PC-3 (cell line): Measurements from ENCODE around the gene SIL1. TPM values are rescaled to one million over a fixed set of nuclear protein-coding genes. Genes with fewer than 3 reads are reported as not detected.

Source experiments
- ATAC-seq: fragments of 200-7000 bp; cut with Tn5 transposase; 2 replicates; pipeline ENCODE4 v1.9.1; 2020; ENCODE audit warnings: mild to moderate bottlenecking, moderate library complexity
- BruUV-seq: library from RNA; stranded (reverse); fragments of 400-500 nt; replicated peaks from 2 replicates; lab custom pipeline; 2021; lab: Mats Ljungman, UMichigan
- CTCF ChIA-PET: fragments of 300-600 bp; sonication (Branson Sonifier 250); formaldehyde crosslinking; loops from one replicate; lab custom pipeline; 2022; ENCODE audit warnings: antibody characterized with exemption; lab: Charles Lee
- POLR2A ChIA-PET: fragments of 300-600 bp; sonication (Branson Sonifier 250); formaldehyde crosslinking; loops from one replicate; lab custom pipeline; 2022; ENCODE audit warnings: antibody characterized with exemption; ENCODE audit not compliant: unreplicated experiment; lab: Charles Lee
- DNase-seq: peaks from one replicate; pipeline ENCODE4 v3.0.0-alpha.2; 2015
- H2AFZ ChIP-seq: fragments of 300-600 bp; sonication (generic); 2 replicates; pipeline ENCODE4 v1.6.0; 2016; ENCODE audit warnings: antibody characterized with exemption, low read length
- H3F3A ChIP-seq: fragments of 300-600 bp; sonication (generic); one replicate; pipeline ENCODE4 v1.6.0; 2017; ENCODE audit warnings: antibody characterized with exemption, low read length, control low read depth, mild to moderate bottlenecking; ENCODE audit not compliant: unreplicated experiment
- H3K27ac ChIP-seq: fragments of 300-600 bp; sonication (generic); 2 replicates; pipeline ENCODE4 v1.5.1; 2016; ENCODE audit warnings: mild to moderate bottlenecking, low read length
- H3K27me3 ChIP-seq: fragments of 300-600 bp; sonication (generic); 2 replicates; pipeline ENCODE4 v1.6.1; 2016; ENCODE audit warnings: low read length, mixed read lengths
- H3K36me3 ChIP-seq: fragments of 300-600 bp; sonication (generic); 2 replicates; pipeline ENCODE4 v1.6.1; 2016; ENCODE audit warnings: low read depth, mixed run types, low read length, mixed read lengths
- H3K4me1 ChIP-seq: fragments of 300-600 bp; sonication (generic); 2 replicates; pipeline ENCODE4 v1.5.1; 2016; ENCODE audit warnings: low read length; ENCODE audit not compliant: insufficient read depth
- H3K4me2 ChIP-seq: fragments of 300-600 bp; sonication (generic); 2 replicates; pipeline ENCODE4 v1.6.0; 2016; ENCODE audit warnings: low read length
- H3K4me3 ChIP-seq: fragments of 300-600 bp; sonication (generic); 2 replicates; pipeline ENCODE4 v1.5.1; 2016; ENCODE audit warnings: mild to moderate bottlenecking, low read length, mixed read lengths
- H3K79me2 ChIP-seq: fragments of 300-600 bp; sonication (generic); 2 replicates; pipeline ENCODE4 v1.6.1; 2017; ENCODE audit warnings: low read length, mixed read lengths
- H3K9ac ChIP-seq: fragments of 300-600 bp; sonication (generic); 2 replicates; pipeline ENCODE4 v1.6.0; 2016; ENCODE audit warnings: mild to moderate bottlenecking, low read length
- H3K9me2 ChIP-seq: fragments of 300-600 bp; sonication (generic); replicated peaks from 2 replicates; pipeline ENCODE4 v1.6.1; 2016; ENCODE audit warnings: mixed run types, low read length, mixed read lengths
- H3K9me3 ChIP-seq: fragments of 300-600 bp; sonication (generic); 2 replicates; pipeline ENCODE4 v1.6.1; 2016; ENCODE audit warnings: low read length, mixed read lengths
- H4K20me1 ChIP-seq: fragments of 300-600 bp; sonication (generic); 2 replicates; pipeline ENCODE4 v1.6.1; 2016; ENCODE audit warnings: low read length, mixed read lengths
- EZH2 ChIP-seq: fragments of 300-600 bp; sonication (generic); IDR thresholded peaks from one replicate; pipeline ENCODE4 v1.6.1; 2017; ENCODE audit warnings: antibody characterized with exemption, mild to moderate bottlenecking, low read length; ENCODE audit not compliant: unreplicated experiment
- EZH2phosphoT487 ChIP-seq: fragments of 300-600 bp; sonication (generic); IDR thresholded peaks from 2 replicates; pipeline ENCODE4 v1.6.1; 2018; ENCODE audit warnings: mild to moderate bottlenecking, antibody characterized with exemption, low read length, borderline replicate concordance
- intact Hi-C: fragments of 100-400 bp; cut with micrococcal nuclease; formaldehyde crosslinking; loops from 2 replicates; pipeline ENCODE4 v1.9.0; 2023
- total RNA-seq: library from RNA; depleted of rRNA; stranded (reverse); fragments of >200 nt; gene quantifications from 2 replicates; pipeline ENCODE4 v1.2.3, GENCODE V29; 2014
- TF ChIP-seq, protein P1 (sequence below): fragments of 300-600 bp; sonication (generic); conservative IDR thresholded peaks from 2 replicates; pipeline ENCODE4 v1.5.1; 2017; ENCODE audit warnings: antibody characterized with exemption, low read depth, mild to moderate bottlenecking, low read length

Gene SIL1
- total RNA-seq, 1 experiment from 2014 or later, result 7.9 TPM

DNA sequence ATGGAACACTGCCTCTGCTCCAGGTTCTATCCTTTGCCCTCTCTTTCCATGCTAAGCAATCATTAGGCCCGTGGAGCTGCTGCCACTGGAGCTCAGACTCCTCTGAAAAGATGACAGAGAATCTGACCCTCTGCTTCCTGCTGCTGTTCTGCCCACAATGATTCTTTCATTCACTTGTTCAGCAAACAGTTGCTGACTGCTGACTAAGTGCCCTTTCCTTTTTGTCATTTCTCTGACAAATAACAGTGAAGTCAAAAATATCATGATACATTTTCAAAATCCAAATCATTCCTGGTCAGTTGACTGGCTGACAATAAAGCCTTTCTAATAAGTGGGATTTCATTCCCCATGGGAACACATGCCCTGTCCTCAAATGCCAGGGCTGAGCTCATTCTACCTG is 110.1 kb downstream of the SIL1 start:
- Histone ChIP-seq H3K9me3 (no peaks in the 10 kb centered on the region), H3K27ac (0 out of 2 replicates have a peak overlapping the region, but pooled peaks have one; percentile 17), H3K9ac (no peak overlapping the region), H3K4me3 (no peak overlapping the region), H3K36me3 (no peaks in the 10 kb centered on the region), H3K9me2 (no peaks in the 10 kb centered on the region), H3K79me2 (no peaks in the 10 kb centered on the region), H2AFZ (no peak overlapping the region), H4K20me1 (no peaks in the 10 kb centered on the region), H3K27me3 (no peaks in the 10 kb centered on the region), H3F3A (no peaks in the 10 kb centered on the region), H3K4me1 (peaks cover 13% of the 10 kb centered on the region), H3K4me2 (no peak overlapping the region)
- TF ChIP-seq, protein P1, sequence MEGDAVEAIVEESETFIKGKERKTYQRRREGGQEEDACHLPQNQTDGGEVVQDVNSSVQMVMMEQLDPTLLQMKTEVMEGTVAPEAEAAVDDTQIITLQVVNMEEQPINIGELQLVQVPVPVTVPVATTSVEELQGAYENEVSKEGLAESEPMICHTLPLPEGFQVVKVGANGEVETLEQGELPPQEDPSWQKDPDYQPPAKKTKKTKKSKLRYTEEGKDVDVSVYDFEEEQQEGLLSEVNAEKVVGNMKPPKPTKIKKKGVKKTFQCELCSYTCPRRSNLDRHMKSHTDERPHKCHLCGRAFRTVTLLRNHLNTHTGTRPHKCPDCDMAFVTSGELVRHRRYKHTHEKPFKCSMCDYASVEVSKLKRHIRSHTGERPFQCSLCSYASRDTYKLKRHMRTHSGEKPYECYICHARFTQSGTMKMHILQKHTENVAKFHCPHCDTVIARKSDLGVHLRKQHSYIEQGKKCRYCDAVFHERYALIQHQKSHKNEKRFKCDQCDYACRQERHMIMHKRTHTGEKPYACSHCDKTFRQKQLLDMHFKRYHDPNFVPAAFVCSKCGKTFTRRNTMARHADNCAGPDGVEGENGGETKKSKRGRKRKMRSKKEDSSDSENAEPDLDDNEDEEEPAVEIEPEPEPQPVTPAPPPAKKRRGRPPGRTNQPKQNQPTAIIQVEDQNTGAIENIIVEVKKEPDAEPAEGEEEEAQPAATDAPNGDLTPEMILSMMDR, result no peak
- TF ChIP-seq EZH2phosphoT487 (no peak), EZH2 (no peak)
- CTCF ChIA-PET, result no interaction called here
- intact Hi-C loops, result no loop called here
- DNase-seq (peak; percentile 49), ATAC-seq (peak; percentile 70)
- POLR2A ChIA-PET, result no interaction called here
- BruUV-seq, result no TSS peak

- no peak for DNase-seq
- intact Hi-C loops, result no loop called here
- Histone ChIP-seq H2AFZ (no peak overlapping the region), H3K27me3 (no peaks in the 10 kb centered on the region), H3K4me1 (peaks cover 5% of the 10 kb centered on the region), H3K27ac (no peak overlapping the region), H4K20me1 (no peaks in the 10 kb centered on the region), H3K4me2 (no peak overlapping the region), H3K4me3 (no peak overlapping the region), H3K36me3 (no peaks in the 10 kb centered on the region), H3F3A (no peaks in the 10 kb centered on the region), H3K9ac (no peak overlapping the region), H3K9me3 (no peaks in the 10 kb centered on the region), H3K9me2 (no peaks in the 10 kb centered on the region), H3K79me2 (no peaks in the 10 kb centered on the region)
- ATAC-seq, result no peak
- CTCF ChIA-PET, result no interaction called here
- no peak for TF ChIP-seq EZH2phosphoT487
- TF ChIP-seq, protein P1, result no peak
- TF ChIP-seq EZH2, result no peak
- no TSS peak for BruUV-seq
- POLR2A ChIA-PET, result no interaction called here
Observed at GRCh38 chr5:139082813-139083498, 115.2 kb downstream of the SIL1 start.

GRCh38 chr5:139079991-139080610 is 118.1 kb downstream of the SIL1 start:
- ATAC-seq (no peak), DNase-seq (no peak)
- Histone ChIP-seq H3K9me2 (no peaks in the 10 kb centered on the region), H3K79me2 (no peaks in the 10 kb centered on the region), H3F3A (no peaks in the 10 kb centered on the region), H3K9ac (no peak overlapping the region), H3K27ac (no peak overlapping the region), H3K27me3 (no peaks in the 10 kb centered on the region), H2AFZ (no peak overlapping the region), H3K4me2 (no peak overlapping the region), H3K4me3 (no peak overlapping the region), H3K4me1 (no peaks in the 10 kb centered on the region), H3K9me3 (no peaks in the 10 kb centered on the region), H4K20me1 (no peaks in the 10 kb centered on the region), H3K36me3 (no peaks in the 10 kb centered on the region)
- TF ChIP-seq EZH2 (no peak), EZH2phosphoT487 (no peak)
- TF ChIP-seq, protein P1, result no peak
- no TSS peak for BruUV-seq
- intact Hi-C loops, result no loop called here
- CTCF ChIA-PET, result no interaction called here
- POLR2A ChIA-PET, result no interaction called here
